GM10248 (cell line): ENCODE data around the gene SLC15A5.

Experiments
- CTCF ChIA-PET: fragments of 300-600 bp; sonication (Branson Sonifier 250); formaldehyde crosslinking; extraction: SDS; loops from one replicate; lab custom pipeline; 2021; ENCODE audit warnings: antibody characterized with exemption; lab: Yijun Ruan, JAX
- POLR2A ChIA-PET: fragments of 350-650 bp; sonication (Branson Sonifier 250); formaldehyde crosslinking; extraction: SDS; loops from one replicate; lab custom pipeline; 2020; ENCODE audit warnings: antibody characterized with exemption; lab: Yijun Ruan, JAX
- DNase-seq: peaks from one replicate; pipeline ENCODE4 v3.0.0; 2012; ENCODE audit errors: extremely low spot score
- CTCF ChIP-seq: IDR thresholded peaks from 2 replicates; pipeline ENCODE4 v1.5.1; 2012; ENCODE audit warnings: mild to moderate bottlenecking, low read depth; ENCODE audit errors: extremely low read depth, missing control alignments, control extremely low read depth

Gene SLC15A5

GRCh38 chr12:16260206-16260605 is 17.3 kb downstream of the SLC15A5 start:
- POLR2A ChIA-PET: no interaction called here
- no peak for TF ChIP-seq CTCF
- DNase-seq: no peak
- CTCF ChIA-PET: no interaction called here

- DNase-seq: no peak
- POLR2A ChIA-PET: no interaction called here
- TF ChIP-seq CTCF: no peak
- CTCF ChIA-PET: no interaction called here
Observed at GRCh38 chr12:16258963-16259362, 18.5 kb downstream of the SLC15A5 start.

GRCh38 chr12:16246264-16246663 is 31.2 kb downstream of the SLC15A5 start:
- ChIA-PET CTCF (interaction anchor here (1.4 kb wide), 1 partner anchor 8 kb away, joined by 3 read pairs; no protein-coding TSS in a partner anchor), POLR2A (no interaction called here)
- DNase-seq: no peak
- TF ChIP-seq CTCF: no peak

GRCh38 chr12:16245209-16245608 is 32.3 kb downstream of the SLC15A5 start:
- CTCF ChIA-PET: interaction anchor here (1.4 kb wide), 1 partner anchor 9 kb away, joined by 3 read pairs; no protein-coding TSS in a partner anchor
- POLR2A ChIA-PET: no interaction called here
- TF ChIP-seq CTCF: no peak

GRCh38 chr12:16243487-16244412 is 33.7 kb downstream of the SLC15A5 start:
- ChIA-PET CTCF (interaction anchor here (0.8 kb wide), 1 partner anchor 8 kb away, joined by 3 read pairs; no protein-coding TSS in a partner anchor), POLR2A (no interaction called here)
- TF ChIP-seq CTCF: no peak
- DNase-seq: no peak

More at GRCh38 chr12:16245209-16245608, 32.3 kb downstream of the SLC15A5 start:
- no peak for DNase-seq

- CTCF ChIA-PET: no interaction called here
- POLR2A ChIA-PET: no interaction called here
- no peak for TF ChIP-seq CTCF
- DNase-seq: no peak
Observed at GRCh38 chr12:16241346-16241745, 36.1 kb downstream of the SLC15A5 start.
